ENCODE data around the gene DACH1. TPM values are rescaled to one million over a fixed set of nuclear protein-coding genes. Genes with fewer than 3 reads are reported as not detected.

DACH1 gene
- total and polyA plus RNA-seq, 2 donors (not counting 3 experiments of a cell fraction or from before 2014, with no cell fraction given) = 8.6 to 28.3 TPM

DNA sequence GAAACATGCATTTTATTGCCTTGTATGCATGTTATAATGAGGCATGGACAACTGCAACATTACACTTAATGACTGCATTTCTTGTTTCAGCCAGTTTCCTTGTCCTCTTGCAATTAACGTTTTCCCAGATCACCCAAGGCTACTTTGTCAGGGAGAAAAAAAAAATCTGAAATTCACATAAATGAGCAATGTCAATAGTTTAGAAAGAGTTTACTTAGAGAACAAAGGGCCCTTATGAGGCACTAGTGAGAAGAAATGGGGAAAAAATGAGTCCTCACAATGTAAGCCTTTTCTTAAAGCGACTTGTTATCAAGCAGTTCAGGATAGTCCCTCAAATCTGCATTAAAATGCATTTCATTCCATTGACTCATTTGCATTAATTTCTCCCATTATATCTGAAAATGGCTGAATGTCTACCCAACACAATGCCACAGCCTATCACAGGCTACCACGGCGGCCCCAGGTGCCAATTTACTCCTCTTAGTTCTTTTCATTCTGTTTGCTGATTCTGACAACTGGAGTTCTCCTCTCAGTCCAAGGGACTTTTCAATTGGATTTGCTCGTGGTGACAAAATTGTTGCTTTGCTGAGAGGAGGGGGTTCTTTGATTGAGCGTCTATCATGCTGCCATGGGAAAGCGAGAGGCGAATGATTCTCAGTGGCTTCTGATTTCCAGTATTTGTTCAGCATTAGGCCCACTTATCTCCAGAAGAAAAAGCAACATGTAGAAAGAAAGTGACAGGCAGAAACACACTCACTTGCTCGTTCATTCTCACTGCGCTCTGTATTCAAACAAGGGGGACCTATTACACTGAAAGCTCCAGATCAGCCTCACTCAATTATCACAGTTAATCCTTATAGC is 107.1 kb downstream of the DACH1 start:
- DNase-seq (ENCODE audit: low read depth, low spot score) (no peak), FAIRE-seq (no peak)
- dilution Hi-C loops (cut with MboI; ENCODE audit: extremely low pct_ligation_motif_present, low sequenced_read_pairs) (no loop called here), intact Hi-C loops (cut with micrococcal nuclease) (no loop called here)
- H3K4me3 ChIP-seq (replicated peaks in 1 of 3; ENCODE audit: insufficient read depth in 1 of 3, low read depth in 1 of 3, low read length in 3 of 3) = no peak overlapping the region
- H3K9me1 ChIP-seq (replicated peaks; ENCODE audit: control insufficient read depth, extremely low read depth, insufficient read depth, low read length) = no peaks in the 10 kb centered on the region
- no peaks in the 10 kb centered on the region for H4K20me1 ChIP-seq (replicated peaks; ENCODE audit: control insufficient read depth, extremely low read depth, insufficient read depth, low read length)
- H3K4me1 ChIP-seq (ENCODE audit: control insufficient read depth, extremely low read depth, insufficient read depth, low read length) = peaks cover 6% of the 10 kb centered on the region
- no peak overlapping the region for H3K27ac ChIP-seq (ENCODE audit: insufficient read depth, low read depth, low read length)
- ChIA-PET CTCF (no interaction called here), POLR2A (no interaction called here)
- no peak overlapping the region for H3K9ac ChIP-seq (replicated peaks; ENCODE audit: extremely low read depth, insufficient read depth, low read length)
- H2AFZ ChIP-seq (ENCODE audit: low read depth, low read length) = no peak overlapping the region
- no peak overlapping the region for H3K4me2 ChIP-seq (ENCODE audit: insufficient read depth, low read length)
- TF ChIP-seq MYC (IDR thresholded peaks at IDR 0.05; ENCODE audit: low read depth, low read length) (no peak), GATA2 (IDR thresholded peaks at IDR 0.05; ENCODE audit: insufficient read depth, insufficient read length, low read depth, low read length) (no peak), POLR2A (IDR thresholded peaks at IDR 0.05; ENCODE audit: low read depth, low read length) (no peak), FOS (IDR thresholded peaks at IDR 0.05; ENCODE audit: borderline replicate concordance, insufficient read depth, low read length) (no peak), POLR2AphosphoS5 (IDR thresholded peaks at IDR 0.05; ENCODE audit: insufficient read depth, low read depth, low read length) (no peak)
- TF ChIP-seq, protein P1, sequence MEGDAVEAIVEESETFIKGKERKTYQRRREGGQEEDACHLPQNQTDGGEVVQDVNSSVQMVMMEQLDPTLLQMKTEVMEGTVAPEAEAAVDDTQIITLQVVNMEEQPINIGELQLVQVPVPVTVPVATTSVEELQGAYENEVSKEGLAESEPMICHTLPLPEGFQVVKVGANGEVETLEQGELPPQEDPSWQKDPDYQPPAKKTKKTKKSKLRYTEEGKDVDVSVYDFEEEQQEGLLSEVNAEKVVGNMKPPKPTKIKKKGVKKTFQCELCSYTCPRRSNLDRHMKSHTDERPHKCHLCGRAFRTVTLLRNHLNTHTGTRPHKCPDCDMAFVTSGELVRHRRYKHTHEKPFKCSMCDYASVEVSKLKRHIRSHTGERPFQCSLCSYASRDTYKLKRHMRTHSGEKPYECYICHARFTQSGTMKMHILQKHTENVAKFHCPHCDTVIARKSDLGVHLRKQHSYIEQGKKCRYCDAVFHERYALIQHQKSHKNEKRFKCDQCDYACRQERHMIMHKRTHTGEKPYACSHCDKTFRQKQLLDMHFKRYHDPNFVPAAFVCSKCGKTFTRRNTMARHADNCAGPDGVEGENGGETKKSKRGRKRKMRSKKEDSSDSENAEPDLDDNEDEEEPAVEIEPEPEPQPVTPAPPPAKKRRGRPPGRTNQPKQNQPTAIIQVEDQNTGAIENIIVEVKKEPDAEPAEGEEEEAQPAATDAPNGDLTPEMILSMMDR (IDR thresholded peaks at IDR 0.05; ENCODE audit: extremely low read depth in 1 of 2, insufficient read depth in 1 of 2, low read depth in 1 of 2, low read length in 2 of 2) = no peak
- TF ChIP-seq, protein P2, sequence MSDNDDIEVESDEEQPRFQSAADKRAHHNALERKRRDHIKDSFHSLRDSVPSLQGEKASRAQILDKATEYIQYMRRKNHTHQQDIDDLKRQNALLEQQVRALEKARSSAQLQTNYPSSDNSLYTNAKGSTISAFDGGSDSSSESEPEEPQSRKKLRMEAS (IDR thresholded peaks at IDR 0.05; ENCODE audit: insufficient read depth, insufficient read length) = no peak
- no peaks in the 10 kb centered on the region for H3K79me2 ChIP-seq (ENCODE audit: control insufficient read depth, insufficient read depth, low read length)
- no peaks in the 10 kb centered on the region for H3K27me3 ChIP-seq (ENCODE audit: control insufficient read depth in 2 of 2, insufficient read depth in 2 of 2, low read length in 2 of 2)
- no TSS peak for BruUV-seq (replicated peaks)
- H3K36me3 ChIP-seq (ENCODE audit: control insufficient read depth in 2 of 2, extremely low read depth in 1 of 2, insufficient read depth in 2 of 2, low read length in 2 of 2) = no peaks in the 10 kb centered on the region
- no peaks in the 10 kb centered on the region for H3K9me3 ChIP-seq (replicated peaks; ENCODE audit: control insufficient read depth, insufficient read depth, low read length)

All from endothelial cell of umbilical vein (primary cell).